PC-9 (cell line): Measurements from ENCODE around the gene HOXA1. TPM values are rescaled to one million over a fixed set of nuclear protein-coding genes. Genes with fewer than 3 reads are reported as not detected.

Source experiments
- BruUV-seq: library from RNA; stranded (reverse); fragments of 400-500 nt; replicated peaks from 2 replicates; lab custom pipeline; 2021; lab: Mats Ljungman, UMichigan
- CTCF ChIA-PET: fragments of 300-600 bp; sonication (Branson Sonifier 250); formaldehyde crosslinking; loops from one replicate; lab custom pipeline; 2022; ENCODE audit warnings: antibody characterized with exemption; lab: Charles Lee
- POLR2A ChIA-PET: fragments of 300-600 bp; sonication (Branson Sonifier 250); formaldehyde crosslinking; loops from one replicate; lab custom pipeline; 2022; ENCODE audit warnings: antibody characterized with exemption; ENCODE audit not compliant: unreplicated experiment; lab: Charles Lee
- DNase-seq, 2 experiments: peaks; one replicate each; pipeline versions ENCODE4 v3.0.0 to v3.0.0-alpha.2; 2015 to 2022; ENCODE audit warnings: mixed read lengths in 1 of 2
- H2AFZ ChIP-seq: fragments of 200-600 bp; sonication (generic); 2 replicates; pipeline ENCODE4 v1.8.1; 2017; ENCODE audit warnings: antibody characterized with exemption
- H3F3A ChIP-seq: fragments of 200-600 bp; sonication (generic); 2 replicates; pipeline ENCODE4 v1.8.1; 2017; ENCODE audit warnings: antibody characterized with exemption, mild to moderate bottlenecking, low read depth; ENCODE audit not compliant: insufficient read depth
- H3K27ac ChIP-seq: fragments of 200-600 bp; sonication (generic); 2 replicates; pipeline ENCODE4 v1.6.1; 2016; ENCODE audit warnings: mixed run types
- H3K27me3 ChIP-seq: fragments of 200-600 bp; sonication (generic); 2 replicates; pipeline ENCODE4 v1.6.1; 2016; ENCODE audit warnings: low read depth, mixed run types; ENCODE audit not compliant: insufficient read depth
- H3K36me3 ChIP-seq: fragments of 200-600 bp; sonication (generic); 2 replicates; pipeline ENCODE4 v1.6.1; 2016; ENCODE audit warnings: low read depth, mixed run types
- H3K4me1 ChIP-seq: fragments of 200-600 bp; sonication (generic); replicated peaks from 2 replicates; pipeline ENCODE4 v1.6.1; 2016; ENCODE audit warnings: mixed run types; ENCODE audit not compliant: insufficient read depth
- H3K4me2 ChIP-seq: fragments of 200-600 bp; sonication (generic); 2 replicates; pipeline ENCODE4 v1.6.1; 2017; ENCODE audit warnings: mixed run types
- H3K4me3 ChIP-seq: fragments of 200-600 bp; sonication (generic); 2 replicates; pipeline ENCODE4 v1.6.1; 2016; ENCODE audit warnings: mixed run types
- H3K79me2 ChIP-seq: fragments of 200-600 bp; sonication (generic); 2 replicates; pipeline ENCODE4 v1.6.1; 2017; ENCODE audit warnings: low read depth, mixed run types
- H3K9me2 ChIP-seq: fragments of 200-600 bp; sonication (generic); 2 replicates; pipeline ENCODE4 v1.8.1; 2017; ENCODE audit warnings: mild to moderate bottlenecking; ENCODE audit not compliant: insufficient read depth
- H3K9me3 ChIP-seq: fragments of 200-600 bp; sonication (generic); 2 replicates; pipeline ENCODE4 v1.8.1; 2016; ENCODE audit warnings: low read depth; ENCODE audit not compliant: insufficient read depth
- H4K20me1 ChIP-seq: fragments of 200-600 bp; sonication (generic); 2 replicates; pipeline ENCODE4 v1.8.1; 2017; ENCODE audit not compliant: insufficient read depth
- EZH2 ChIP-seq: fragments of 200-600 bp; sonication (generic); IDR thresholded peaks from 2 replicates; pipeline ENCODE4 v1.8.0; 2017; ENCODE audit warnings: antibody characterized with exemption, low read depth
- intact Hi-C: fragments of 100-400 bp; cut with micrococcal nuclease; formaldehyde crosslinking; loops from one replicate; pipeline ENCODE4 v1.10.0; 2022; ENCODE audit not compliant: unreplicated experiment
- total RNA-seq: library from RNA; stranded (reverse); gene quantifications from 2 replicates; pipeline ENCODE4 v1.2.3, GENCODE V29; 2021
- TF ChIP-seq, protein P1 (sequence below): fragments of 200-600 bp; sonication (generic); conservative IDR thresholded peaks from 2 replicates; pipeline ENCODE4 v1.6.1; 2017; ENCODE audit warnings: mixed run types, antibody characterized with exemption, mild to moderate bottlenecking, moderate library complexity

The HOXA1 gene
- total RNA-seq, 1 experiment from 2014 or later: 2.2 TPM

DNA sequence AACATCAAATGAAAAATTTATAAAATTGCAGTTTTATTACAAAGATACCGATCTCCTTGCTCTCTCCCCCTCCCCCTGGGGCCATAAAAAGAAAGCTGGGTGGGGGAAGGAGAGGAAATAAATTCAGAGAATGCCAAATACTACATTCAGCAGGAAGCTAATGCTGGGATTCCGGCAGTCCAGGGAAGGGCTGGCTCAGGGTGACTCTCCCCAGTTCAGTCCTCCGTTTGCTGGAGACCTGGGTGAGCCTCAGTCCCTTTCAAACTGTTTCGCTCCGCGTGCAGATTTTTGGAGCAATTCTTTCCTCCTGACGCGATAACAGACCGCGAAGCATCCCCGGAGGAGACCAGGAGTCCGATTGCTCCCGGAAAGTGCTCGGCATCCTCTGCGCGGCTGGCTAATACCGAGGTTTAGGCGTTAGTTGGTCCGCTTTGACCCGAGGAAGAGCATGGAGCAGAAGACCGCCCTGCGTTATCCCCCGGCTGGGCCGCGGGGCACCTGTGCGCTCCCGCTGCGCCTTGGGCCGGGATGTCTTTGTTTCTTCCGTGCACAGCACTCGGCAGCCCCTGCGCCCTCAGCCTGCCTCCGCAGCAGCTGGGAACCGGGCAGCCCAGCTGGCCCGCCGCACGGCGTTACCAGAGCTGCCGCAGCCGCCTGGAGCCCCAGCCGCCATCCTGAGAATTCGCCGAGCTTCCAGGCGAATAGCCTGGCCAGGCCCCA is 10.5 kb upstream of the HOXA1 start:
- Histone ChIP-seq H3K4me1 (peaks cover 18% of the 10 kb centered on the region), H4K20me1 (no peaks in the 10 kb centered on the region), H3K9me2 (no peaks in the 10 kb centered on the region), H3K79me2 (peaks cover 52% of the 10 kb centered on the region), H3K4me3 (no peak overlapping the region), H3K27me3 (no peaks in the 10 kb centered on the region), H3K4me2 (no peak overlapping the region), H3F3A (peaks cover 33% of the 10 kb centered on the region), H3K9me3 (no peaks in the 10 kb centered on the region), H2AFZ (no peak overlapping the region), H3K27ac (no peak overlapping the region), H3K36me3 (peaks cover 33% of the 10 kb centered on the region)
- no peak for TF ChIP-seq EZH2
- TF ChIP-seq, protein P1, sequence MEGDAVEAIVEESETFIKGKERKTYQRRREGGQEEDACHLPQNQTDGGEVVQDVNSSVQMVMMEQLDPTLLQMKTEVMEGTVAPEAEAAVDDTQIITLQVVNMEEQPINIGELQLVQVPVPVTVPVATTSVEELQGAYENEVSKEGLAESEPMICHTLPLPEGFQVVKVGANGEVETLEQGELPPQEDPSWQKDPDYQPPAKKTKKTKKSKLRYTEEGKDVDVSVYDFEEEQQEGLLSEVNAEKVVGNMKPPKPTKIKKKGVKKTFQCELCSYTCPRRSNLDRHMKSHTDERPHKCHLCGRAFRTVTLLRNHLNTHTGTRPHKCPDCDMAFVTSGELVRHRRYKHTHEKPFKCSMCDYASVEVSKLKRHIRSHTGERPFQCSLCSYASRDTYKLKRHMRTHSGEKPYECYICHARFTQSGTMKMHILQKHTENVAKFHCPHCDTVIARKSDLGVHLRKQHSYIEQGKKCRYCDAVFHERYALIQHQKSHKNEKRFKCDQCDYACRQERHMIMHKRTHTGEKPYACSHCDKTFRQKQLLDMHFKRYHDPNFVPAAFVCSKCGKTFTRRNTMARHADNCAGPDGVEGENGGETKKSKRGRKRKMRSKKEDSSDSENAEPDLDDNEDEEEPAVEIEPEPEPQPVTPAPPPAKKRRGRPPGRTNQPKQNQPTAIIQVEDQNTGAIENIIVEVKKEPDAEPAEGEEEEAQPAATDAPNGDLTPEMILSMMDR: no peak
- ChIA-PET CTCF (no interaction called here), POLR2A (interaction anchor here (0.6 kb wide), 1 partner anchor 26 kb away, joined by 3 read pairs; no protein-coding TSS in a partner anchor)
- intact Hi-C loops: no loop called here
- no peak for DNase-seq
- BruUV-seq: no TSS peak

DNA sequence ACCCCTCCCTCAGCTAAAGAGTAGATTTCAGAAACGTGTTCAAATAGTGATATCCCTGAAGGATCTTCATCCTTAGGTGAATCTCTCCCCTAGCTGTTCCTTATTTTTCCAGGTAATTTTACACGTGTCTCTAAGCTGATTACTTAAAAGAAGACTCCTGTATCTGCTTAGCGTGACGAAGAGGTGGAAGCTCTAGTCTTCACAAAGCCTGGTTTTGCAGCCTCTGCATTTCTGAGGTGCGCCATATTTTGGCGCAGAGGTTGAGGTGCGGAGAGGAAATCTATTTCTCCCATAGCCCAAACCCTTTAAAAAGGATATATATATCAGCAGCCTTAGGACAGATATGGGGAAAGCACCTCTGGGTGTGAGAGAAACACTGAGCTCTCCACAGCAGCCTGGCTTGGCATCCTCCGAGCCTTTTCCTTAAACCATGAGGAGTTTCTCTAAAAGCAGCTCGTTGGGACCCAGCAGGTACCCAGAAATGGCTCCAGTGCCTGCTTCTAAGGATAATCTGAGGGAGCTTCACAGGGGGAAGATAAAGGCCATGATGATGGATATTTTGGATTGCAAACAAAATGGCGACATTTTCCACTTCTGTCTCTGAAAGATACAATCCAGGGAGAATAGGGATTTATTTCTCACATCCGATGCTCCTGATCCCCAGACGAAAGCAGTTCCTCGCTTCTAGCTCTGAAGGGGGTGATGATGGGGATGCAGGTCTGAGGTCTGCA is 9.7 kb upstream of the HOXA1 start:
- Histone ChIP-seq H3K4me3 (no peak overlapping the region), H3K9me3 (no peaks in the 10 kb centered on the region), H3K36me3 (peaks cover 36% of the 10 kb centered on the region), H3K27me3 (no peaks in the 10 kb centered on the region), H3K4me2 (no peak overlapping the region), H3F3A (peaks cover 28% of the 10 kb centered on the region; the same call in 1 of the 2 replicates), H3K4me1 (peaks cover 9% of the 10 kb centered on the region), H4K20me1 (no peaks in the 10 kb centered on the region), H3K9me2 (no peaks in the 10 kb centered on the region), H3K79me2 (peaks cover 43% of the 10 kb centered on the region), H3K27ac (no peak overlapping the region), H2AFZ (no peak overlapping the region)
- ChIA-PET CTCF (no interaction called here), POLR2A (interaction anchor here (0.6 kb wide), 1 partner anchor 25 kb away, joined by 3 read pairs; no protein-coding TSS in a partner anchor)
- no TSS peak for BruUV-seq
- intact Hi-C loops: no loop called here
- TF ChIP-seq, protein P1: no peak
- no peak for TF ChIP-seq EZH2
- DNase-seq: no peak

DNA sequence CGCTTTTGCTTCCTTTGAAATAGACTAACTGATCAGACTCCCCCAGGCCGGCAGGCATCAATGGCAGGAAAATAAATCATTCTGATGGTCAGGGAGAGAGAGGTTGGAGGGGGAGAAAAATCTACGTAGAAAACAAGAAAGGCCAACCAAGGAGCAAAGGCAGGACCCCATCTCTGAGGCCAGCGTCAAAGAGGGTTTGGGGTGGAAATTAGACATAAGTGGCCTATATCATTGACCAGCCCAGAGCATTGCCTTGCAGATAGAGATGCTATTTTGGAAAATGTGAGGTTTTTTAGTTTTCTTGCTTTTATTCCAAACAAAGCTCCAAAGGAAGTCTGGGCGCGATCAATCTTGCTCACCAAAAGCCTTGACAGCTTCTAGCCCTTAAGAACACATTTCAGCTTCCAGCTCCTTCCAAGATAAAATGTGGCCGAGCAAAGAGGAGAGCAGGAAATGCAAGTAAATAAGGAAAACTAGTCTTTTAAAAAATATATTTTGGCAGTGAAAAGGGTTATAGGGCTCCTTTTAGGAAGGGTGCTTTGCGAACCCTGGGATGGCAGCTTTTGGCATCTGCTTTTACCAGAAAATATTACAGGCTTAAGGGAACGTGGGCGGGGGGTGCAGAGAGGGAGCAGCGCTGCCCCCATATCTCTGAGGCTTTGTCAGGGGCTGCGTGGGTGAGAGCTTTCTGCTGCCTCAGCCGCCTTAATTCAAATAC is 8.7 kb upstream of the HOXA1 start:
- POLR2A ChIA-PET: interaction anchor here (0.6 kb wide), 1 partner anchor 19 kb away, joined by 14 read pairs; no protein-coding TSS in a partner anchor
- H2AFZ ChIP-seq: no peak overlapping the region
- H4K20me1 ChIP-seq: no peaks in the 10 kb centered on the region
- CTCF ChIA-PET: no interaction called here
- H3F3A ChIP-seq: peaks cover 38% of the 10 kb centered on the region
- no peak for TF ChIP-seq EZH2
- H3K4me2 ChIP-seq: no peak overlapping the region
- H3K9me3 ChIP-seq: no peaks in the 10 kb centered on the region
- H3K27ac ChIP-seq: no peak overlapping the region
- no peaks in the 10 kb centered on the region for H3K9me2 ChIP-seq
- H3K4me3 ChIP-seq: no peak overlapping the region
- no TSS peak for BruUV-seq
- DNase-seq: no peak
- H3K79me2 ChIP-seq: peaks cover 33% of the 10 kb centered on the region
- H3K4me1 ChIP-seq: 0 out of 2 replicates have a peak, but pooled peaks cover 2% of the 10 kb centered on the region
- H3K27me3 ChIP-seq: no peaks in the 10 kb centered on the region
- H3K36me3 ChIP-seq: peaks cover 34% of the 10 kb centered on the region
- intact Hi-C loops: no loop called here
